Measurements from ENCODE around the gene PLPPR3. TPM values are rescaled to one million over a fixed set of nuclear protein-coding genes. Genes with fewer than 3 reads are reported as not detected.

Gene PLPPR3
- total and polyA plus RNA-seq, 9 of the 15 experiments (the other 6 are each of a cell fraction or from before 2014, with no cell fraction given), result 0.01 to 48.2 (median 8.6) TPM

GRCh38 chr19:807627-808422 is 13.9 kb downstream of the PLPPR3 start:
- peaks cover 0 to 46% of the 10 kb centered on the region in 2 experiments; a peak in 1 of 5 replicates for H3K4me1 ChIP-seq (replicated peaks in 1 of 2; ENCODE audit: control insufficient read depth in 2 of 2, insufficient read depth in 2 of 2, low read length in 2 of 2)
- CTCF ChIA-PET (ENCODE audit: low intra/inter-chr PET ratio), result no interaction called here
- no peak overlapping the region for H3K4me3 ChIP-seq
- no peak for TF ChIP-seq ETS1 (conservative IDR thresholded peaks at IDR 0.05; ENCODE audit: control insufficient read depth, low read depth, low read length)
- no peak for TF ChIP-seq RFX5 (IDR thresholded peaks at IDR 0.05; ENCODE audit: low read depth, low read length)
- peak; percentile 84 for TF ChIP-seq RBM22 (IDR thresholded peaks at IDR 0.05; ENCODE audit: low read depth, low read length, poor library complexity, severe bottlenecking)
- TF ChIP-seq POLR2A (conservative IDR thresholded peaks at IDR 0.05), result peak; percentile 56
- 0 out of 2 replicates have a peak, but pooled peaks have one; percentile 22 for TF ChIP-seq ELF1 (tag; IDR thresholded peaks at IDR 0.05)
- peak; percentile 61 for TF ChIP-seq SUPT5H (IDR thresholded peaks at IDR 0.05)
- TF ChIP-seq ZNF586 (CRISPR knock-in tag; conservative IDR thresholded peaks at IDR 0.05), result no peak
- TF ChIP-seq PHB (CRISPR knock-in tag; IDR thresholded peaks at IDR 0.05), result no peak
- no peak for TF ChIP-seq C11orf30 (IDR thresholded peaks at IDR 0.05; ENCODE audit: low read depth)
- TF ChIP-seq POLR2G (IDR thresholded peaks at IDR 0.05; ENCODE audit: low read depth, low read length), result peak; percentile 69; the same call in 1 of the 2 replicates
- TF ChIP-seq ZNF431 (CRISPR knock-in tag; IDR thresholded peaks at IDR 0.05), result no peak
- peak; percentile 35 for TF ChIP-seq POLR2B (IDR thresholded peaks at IDR 0.05; ENCODE audit: low read depth, partially characterized antibody)
- TF ChIP-seq SIN3B (IDR thresholded peaks at IDR 0.05; ENCODE audit: low read depth), result no peak
- TF ChIP-seq POLR2AphosphoS5 (IDR thresholded peaks at IDR 0.05; ENCODE audit: control insufficient read depth, insufficient read depth, low read depth, low read length), result peak; percentile 41
- no peak for TF ChIP-seq ZBTB34 (CRISPR knock-in tag; IDR thresholded peaks at IDR 0.05)
- TF ChIP-seq RBFOX2 (IDR thresholded peaks at IDR 0.05; ENCODE audit: low read depth, low read length), result peak; percentile 53
- POLR2A ChIA-PET, result interaction anchor here (0.6 to 2.0 kb wide), 6 partner anchors 9 to 970 kb away, joined by 3 to 9 read pairs (median 4); partner anchors contain the start of gene PTBP1
- intact Hi-C loops (cut with micrococcal nuclease) (no loop called here), in situ Hi-C loops (cut with MboI) (no loop called here)
- H3K27ac ChIP-seq (ENCODE audit: extremely low read depth, low read depth, low read length), result no peak overlapping the region
- BruUV-seq (replicated peaks), result no TSS peak
- H3K4me2 ChIP-seq (ENCODE audit: insufficient read depth, low read length), result no peak overlapping the region
- DNase-seq (ENCODE audit: extremely low read depth in 1 of 4, low spot score in 3 of 4) (peak in 2 of 4 experiments; percentile 38 to 42), ATAC-seq (no peak), FAIRE-seq (no peak)
- peaks cover 95% of the 10 kb centered on the region for H3K36me3 ChIP-seq (ENCODE audit: control insufficient read depth, insufficient read depth, low read length)
- no peak overlapping the region for H2AFZ ChIP-seq (ENCODE audit: low read depth, low read length)
- no peaks in the 10 kb centered on the region for H3K9me1 ChIP-seq (ENCODE audit: control insufficient read depth, insufficient read depth, low read length)
- 97% methylated on average over 43 of the region's 44 CpGs for WGBS (ENCODE audit: insufficient coverage, low coverage, missing lambda C conversion rate)
- H3K9me3 ChIP-seq (replicated peaks; ENCODE audit: control insufficient read depth, insufficient read depth, low read depth, low read length), result peaks cover 3% of the 10 kb centered on the region
- peaks cover 63% of the 10 kb centered on the region for H3K79me2 ChIP-seq (ENCODE audit: control insufficient read depth, insufficient read depth, low read length)
- no peak overlapping the region for H3K9ac ChIP-seq (ENCODE audit: insufficient read depth in 1 of 2, low read depth in 2 of 2, low read length in 2 of 2)
- no peaks in the 10 kb centered on the region for H3K27me3 ChIP-seq (ENCODE audit: control insufficient read depth in 2 of 2, insufficient read depth in 2 of 2, low read length in 2 of 2)
- peaks cover 18% of the 10 kb centered on the region; the same call in 1 of the 2 replicates for H4K20me1 ChIP-seq (replicated peaks; ENCODE audit: control insufficient read depth, insufficient read depth, low read length)

Data from K562 (cell line).